NT2/D1 (cell line): ENCODE results near the gene SLC9A2.

Experiments
- SUZ12 ChIP-seq: IDR thresholded peaks from 2 replicates; pipeline ENCODE4 v1.6.1; 2011; ENCODE audit not compliant: insufficient read length, insufficient read depth; ENCODE audit errors: extremely low read depth
- YY1 ChIP-seq: IDR thresholded peaks from 2 replicates; pipeline ENCODE4 v1.6.1; 2011; ENCODE audit not compliant: insufficient read length, insufficient read depth
- ZNF274 ChIP-seq: IDR thresholded peaks from 2 replicates; pipeline ENCODE4 v1.6.1; 2011; ENCODE audit warnings: mild to moderate bottlenecking, low read depth, low read length

- TF ChIP-seq YY1 (no peak), ZNF274 (no peak), SUZ12 (no peak)
These were observed 36.5 kb upstream of the SLC9A2 start for GRCh38 chr2:102582845-102583244.
